H1 (cell line): Measurements from ENCODE around the gene ZBTB18. TPM values are rescaled to one million over a fixed set of nuclear protein-coding genes. Genes with fewer than 3 reads are reported as not detected.

Experiments
- CTCF ChIA-PET: fragments of 300-600 bp; sonication (Branson Sonifier 250); formaldehyde crosslinking; loops from one replicate; lab custom pipeline; 2021; ENCODE audit not compliant: partially characterized antibody; lab: Charles Lee
- POLR2A ChIA-PET: fragments of 300-600 bp; sonication (Branson Sonifier 250); formaldehyde crosslinking; loops from one replicate; lab custom pipeline; 2021; ENCODE audit warnings: inconsistent platforms; ENCODE audit not compliant: partially characterized antibody; lab: Charles Lee
- DNase-seq, 2 experiments: peaks; one replicate each; pipeline versions ENCODE4 v3.0.0 to v3.0.0-alpha.2; 2010 to 2022; ENCODE audit warnings: low spot score in 2 of 2, low read depth in 1 of 2, mixed read lengths in 1 of 2
- FAIRE-seq: peaks from 2 replicates; lab custom pipeline; 2011; peaks lifted over from hg19 to GRCh38; lab: Jason Lieb, UNC
- H2AFZ ChIP-seq: 2 replicates; pipeline ENCODE4 v1.8.1; 2012; ENCODE audit warnings: low read length, inconsistent platforms
- H2AK5ac ChIP-seq: 2 replicates; pipeline ENCODE4 v1.6.1; 2013; ENCODE audit warnings: low read depth, low read length
- H2BK120ac ChIP-seq: replicated peaks from 2 replicates; pipeline ENCODE3; 2013; ENCODE audit warnings: low read depth, low read length, inconsistent platforms
- H2BK12ac ChIP-seq: 2 replicates; pipeline ENCODE4 v1.6.1; 2013; ENCODE audit warnings: low read depth, low read length
- H2BK15ac ChIP-seq: 2 replicates; pipeline ENCODE4 v1.6.1; 2013; ENCODE audit warnings: low read length
- H2BK20ac ChIP-seq: 2 replicates; pipeline ENCODE4 v1.6.1; 2013; ENCODE audit warnings: low read length
- H2BK5ac ChIP-seq: 2 replicates; pipeline ENCODE4 v1.6.1; 2013; ENCODE audit warnings: low read depth, low read length
- H3K14ac ChIP-seq: 2 replicates; pipeline ENCODE4 v1.6.1; 2013; ENCODE audit warnings: inconsistent platforms; ENCODE audit not compliant: insufficient read length
- H3K18ac ChIP-seq: 2 replicates; pipeline ENCODE4 v1.6.1; 2013; ENCODE audit warnings: low read length; ENCODE audit errors: extremely low read depth
- H3K23ac ChIP-seq: 2 replicates; pipeline ENCODE4 v1.6.1; 2013; ENCODE audit warnings: inconsistent platforms; ENCODE audit not compliant: insufficient read length
- H3K23me2 ChIP-seq: 2 replicates; pipeline ENCODE4 v1.6.1; 2013; ENCODE audit warnings: low read depth, low read length
- H3K27ac ChIP-seq: 2 replicates; pipeline ENCODE4 v1.6.1; 2011; ENCODE audit warnings: low read depth, low read length, inconsistent platforms
- H3K27me3 ChIP-seq, 4 experiments: replicated peaks in 1 of 4; 1 replicate in 1 of 4; 2 replicates in 3 of 4; pipeline versions ENCODE4 v1.6.1 to v1.8.1; 2011 to 2013; ENCODE audit warnings: low read length in 3 of 4, mild to moderate bottlenecking in 3 of 4, inconsistent platforms in 2 of 4, mixed read lengths in 2 of 4, moderate library complexity in 1 of 4; ENCODE audit not compliant: control insufficient read depth in 3 of 4, insufficient read depth in 3 of 4; ENCODE audit errors: extremely low read depth in 1 of 4
- H3K36me3 ChIP-seq, 4 experiments: 2 replicates each; pipeline versions ENCODE4 v1.6.1 to v1.8.1; 2011 to 2013; ENCODE audit warnings: mild to moderate bottlenecking in 4 of 4, low read length in 3 of 4, moderate library complexity in 2 of 4, control low read depth in 1 of 4, inconsistent platforms in 1 of 4; ENCODE audit not compliant: insufficient read depth in 4 of 4, control insufficient read depth in 2 of 4
- H3K4ac ChIP-seq: replicated peaks from 2 replicates; pipeline ENCODE3; 2013; ENCODE audit warnings: low read length, low read depth, mixed read lengths, inconsistent platforms; ENCODE audit not compliant: insufficient read length
- H3K4me1 ChIP-seq, 4 experiments: replicated peaks in 1 of 4; 1 replicate in 1 of 4; 2 replicates in 3 of 4; pipeline versions ENCODE4 v1.6.1 to v1.8.1; 2011 to 2013; ENCODE audit warnings: low read length in 3 of 4, inconsistent platforms in 2 of 4, mixed read lengths in 1 of 4; ENCODE audit not compliant: insufficient read depth in 4 of 4, control insufficient read depth in 3 of 4
- H3K4me2 ChIP-seq, 2 experiments: 2 replicates each; pipeline versions ENCODE4 v1.6.1 to v1.8.1; 2011 to 2013; ENCODE audit warnings: low read depth in 2 of 2, low read length in 2 of 2, control low read depth in 1 of 2, inconsistent platforms in 1 of 2, mild to moderate bottlenecking in 1 of 2; ENCODE audit not compliant: insufficient read depth in 1 of 2
- H3K4me3 ChIP-seq, 4 experiments: fragments of 200-600, 300-600 bp in 1 of 4; sonication (generic), shearing (Covaris generic), sonication (Bioruptor Twin) in 1 of 4; 2 replicates each; pipeline versions ENCODE4 v1.5.1 to v1.8.1; 2011 to 2016; ENCODE audit warnings: low read length in 4 of 4, low read depth in 3 of 4, control low read depth in 2 of 4, inconsistent platforms in 2 of 4, mild to moderate bottlenecking in 2 of 4, mixed read lengths in 1 of 4, moderate library complexity in 1 of 4; ENCODE audit not compliant: insufficient read depth in 2 of 4; ENCODE audit errors: extremely low read depth in 1 of 4
- H3K56ac ChIP-seq: replicated peaks from 2 replicates; pipeline ENCODE3; 2013; ENCODE audit warnings: low read depth, mild to moderate bottlenecking, mixed read lengths, low read length, inconsistent platforms; ENCODE audit not compliant: insufficient read length
- H3K79me1 ChIP-seq: 2 replicates; pipeline ENCODE4 v1.6.1; 2013; ENCODE audit warnings: low read depth, low read length, control low read depth
- H3K79me2 ChIP-seq, 2 experiments: 2 replicates each; pipeline versions ENCODE4 v1.6.1 to v1.8.1; 2012 to 2013; ENCODE audit warnings: low read length in 2 of 2, mild to moderate bottlenecking in 2 of 2, inconsistent platforms in 1 of 2; ENCODE audit not compliant: insufficient read depth in 2 of 2, control insufficient read depth in 1 of 2
- H3K9ac ChIP-seq, 4 experiments: replicated peaks in 1 of 4; 1 replicate in 1 of 4; 2 replicates in 3 of 4; pipeline versions ENCODE4 v1.6.1 to v1.8.1; 2011 to 2013; ENCODE audit warnings: low read depth in 3 of 4, low read length in 3 of 4, control low read depth in 2 of 4, mild to moderate bottlenecking in 2 of 4, moderate library complexity in 2 of 4, inconsistent platforms in 1 of 4; ENCODE audit errors: extremely low read depth in 1 of 4
- H3K9me3 ChIP-seq, 2 experiments: 2 replicates each; pipeline versions ENCODE4 v1.6.1 to v1.8.1; 2012 to 2013; ENCODE audit warnings: mild to moderate bottlenecking in 2 of 2, moderate library complexity in 2 of 2, control low read depth in 1 of 2, inconsistent platforms in 1 of 2, low read depth in 1 of 2, low read length in 1 of 2, mixed read lengths in 1 of 2; ENCODE audit not compliant: insufficient read depth in 2 of 2
- H4K20me1 ChIP-seq, 2 experiments: replicated peaks in 1 of 2; 2 replicates each; pipeline versions ENCODE3 to v1.8.1; 2011 to 2013; ENCODE audit warnings: inconsistent platforms in 2 of 2, low read length in 2 of 2, mild to moderate bottlenecking in 1 of 2; ENCODE audit not compliant: insufficient read depth in 2 of 2, control insufficient read depth in 1 of 2
- H4K5ac ChIP-seq: 2 replicates; pipeline ENCODE4 v1.6.1; 2013; ENCODE audit warnings: low read length, low read depth, mixed read lengths, inconsistent platforms; ENCODE audit not compliant: insufficient read length
- H4K8ac ChIP-seq: 2 replicates; pipeline ENCODE4 v1.8.0; 2013; ENCODE audit warnings: mild to moderate bottlenecking, moderate library complexity, low read length, inconsistent platforms; ENCODE audit not compliant: insufficient read depth; ENCODE audit errors: extremely low read depth
- H4K91ac ChIP-seq: replicated peaks from 2 replicates; pipeline ENCODE3; 2013; ENCODE audit warnings: low read length, mixed read lengths, inconsistent platforms; ENCODE audit not compliant: insufficient read length
- BCL11A ChIP-seq, 2 experiments: IDR thresholded peaks; one replicate each; pipeline ENCODE4 v1.6.1; 2011; ENCODE audit warnings: low read depth in 2 of 2, low read length in 2 of 2, mild to moderate bottlenecking in 2 of 2
- CBX5 ChIP-seq: fragments of 300-800, 300-1000 bp; sonication (generic); IDR thresholded peaks from 2 replicates; pipeline ENCODE4 v1.7.1; 2016; ENCODE audit warnings: antibody characterized with exemption, low read length, low read depth
- CHD1 ChIP-seq: IDR thresholded peaks from 2 replicates; pipeline ENCODE4 v1.6.1; 2012; ENCODE audit warnings: low read depth, low read length, improper control_type of control experiment
- FOSL1 ChIP-seq: IDR thresholded peaks from 2 replicates; pipeline ENCODE4 v1.6.1; 2011; ENCODE audit warnings: mild to moderate bottlenecking, low read depth, low read length, moderate library complexity; ENCODE audit not compliant: insufficient read depth
- GABPA ChIP-seq: IDR thresholded peaks from 2 replicates; pipeline ENCODE4 v1.6.1; 2011; ENCODE audit warnings: mild to moderate bottlenecking, low read length, moderate library complexity, borderline replicate concordance; ENCODE audit not compliant: insufficient read depth
- HDAC6 ChIP-seq: IDR thresholded peaks from one replicate; pipeline ENCODE4 v1.7.1; 2012; ENCODE audit warnings: low read depth, mild to moderate bottlenecking, inconsistent platforms, low read length, moderate library complexity
- POLR2A ChIP-seq, 2 experiments: IDR thresholded peaks; 1 replicate in 1 of 2; 2 replicates in 1 of 2; pipeline ENCODE4 v1.6.1; 2011; ENCODE audit warnings: low read depth in 2 of 2, low read length in 2 of 2, mild to moderate bottlenecking in 2 of 2; ENCODE audit errors: control extremely low read depth in 1 of 2
- RNF2 ChIP-seq: fragments of 200-900, 300-1000 bp; sonication (generic); IDR thresholded peaks from 2 replicates; pipeline ENCODE4 v1.7.1; 2016; ENCODE audit warnings: borderline replicate concordance, low read depth, mild to moderate bottlenecking, antibody characterized with exemption, low read length; ENCODE audit not compliant: poor library complexity, severe bottlenecking; ENCODE audit errors: missing control alignments
- RXRA ChIP-seq: IDR thresholded peaks from 2 replicates; pipeline ENCODE4 v1.6.1; 2011; ENCODE audit warnings: low read depth, mild to moderate bottlenecking, low read length, moderate library complexity; ENCODE audit not compliant: insufficient read depth
- SIX5 ChIP-seq: IDR thresholded peaks from 2 replicates; pipeline ENCODE4 v1.6.1; 2011; ENCODE audit warnings: mild to moderate bottlenecking, low read depth, low read length
- SP2 ChIP-seq: IDR thresholded peaks from 2 replicates; pipeline ENCODE4 v1.6.1; 2012; ENCODE audit warnings: mild to moderate bottlenecking, low read length, inconsistent platforms
- TBP ChIP-seq: IDR thresholded peaks from 2 replicates; pipeline ENCODE4 v1.6.1; 2011; ENCODE audit warnings: low read depth, low read length, improper control_type of control experiment
- TCF12 ChIP-seq: IDR thresholded peaks from 2 replicates; pipeline ENCODE4 v1.6.1; 2011; ENCODE audit warnings: low read depth, mild to moderate bottlenecking, low read length
- YY1 ChIP-seq: IDR thresholded peaks from 2 replicates; pipeline ENCODE4 v1.6.1; 2011; ENCODE audit warnings: low read depth, mild to moderate bottlenecking, low read length
- WGBS, 2 experiments: shearing (Covaris generic) in 1 of 2; methylation state at CpG; one replicate each; pipeline versions ENCODE4 v1.1.6 to v1.1.7; 2013 to 2015; ENCODE audit warnings: low lambda C conversion rate in 2 of 2, mixed read lengths in 2 of 2, inconsistent platforms in 1 of 2, low coverage in 1 of 2, missing lambda C conversion rate in 1 of 2; ENCODE audit not compliant: insufficient replicate concordance in 2 of 2, insufficient coverage in 1 of 2, insufficient read length in 1 of 2; ENCODE audit errors: extremely low coverage in 1 of 2, missing lambda C conversion rate in 1 of 2; 5-methylcytosine and 5-hydroxymethylcytosine counted together
- polyA plus RNA-seq, 7 experiments: library from polyadenylated mRNA; depleted of rRNA in 3 of 7; stranded (reverse) in 5 of 7; unstranded in 2 of 7; fragments of >200 nt in 5 of 7; fragments of 200-250 nt in 2 of 7; gene quantifications; 1 replicate in 5 of 7; 2 replicates in 1 of 7; 4 replicates in 1 of 7; pipeline versions ENCODE4 v1.2.1 to v1.2.3, GENCODE V29; 2011 to 2013; ENCODE audit warnings: missing spikeins in 2 of 7, mixed read lengths in 2 of 7
- total RNA-seq: library from RNA; stranded (reverse); fragmentation: NEBNext Ultra II Directional; extraction: Animal tissue kit (Norgen Biotek cat#: 25700); gene quantifications from 2 replicates; pipeline ENCODE4 v1.2.1, GENCODE V29; 2021

The ZBTB18 gene
- total and polyA plus RNA-seq, 2 of the 8 experiments (the other 6 are each of a cell fraction or from before 2014, with no cell fraction given), result 8.5 to 14.4 TPM

DNA sequence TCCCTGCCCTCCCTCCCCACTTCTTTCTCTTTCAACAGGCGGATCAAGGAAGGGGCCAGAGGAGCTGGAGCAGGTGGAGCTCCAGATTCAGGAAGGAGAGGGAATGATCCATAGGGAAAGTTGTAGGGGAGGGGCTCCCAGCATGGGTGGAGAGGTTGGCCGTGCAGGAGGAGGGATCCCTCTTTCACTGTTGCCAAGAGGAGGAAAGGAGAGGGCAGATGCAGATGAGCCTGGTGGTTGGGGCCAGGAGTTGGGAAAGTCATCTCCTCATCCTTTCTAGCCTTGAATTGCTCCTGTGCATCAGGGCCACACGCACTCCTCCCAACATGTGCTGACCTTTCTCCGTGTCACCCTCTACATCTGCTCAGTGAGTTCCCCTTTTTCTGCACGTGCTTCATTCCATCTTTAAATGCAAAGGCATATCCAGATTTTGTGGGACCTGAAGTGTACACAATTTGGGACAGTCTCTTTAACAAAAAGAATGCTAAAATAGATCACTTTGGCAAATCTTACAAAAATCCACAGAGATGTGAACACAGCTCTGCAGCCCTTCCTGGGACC is 32.4 kb downstream of the ZBTB18 start:
- H2BK12ac ChIP-seq, result no peak overlapping the region
- no peak overlapping the region for H2BK15ac ChIP-seq
- H2AFZ ChIP-seq, result no peak overlapping the region
- no peaks in the 10 kb centered on the region; the same call in 1 of the 2 replicates for H3K23me2 ChIP-seq
- no peak overlapping the region for H3K4ac ChIP-seq
- no peak overlapping the region for H2BK5ac ChIP-seq
- H4K8ac ChIP-seq, result no peak overlapping the region
- H3K23ac ChIP-seq, result no peak overlapping the region
- H3K79me1 ChIP-seq, result no peaks in the 10 kb centered on the region
- ChIA-PET POLR2A (no interaction called here), CTCF (interaction anchor here (0.8 kb wide), 1 partner anchor 100 kb away, joined by 3 read pairs; no protein-coding TSS in a partner anchor)
- H4K20me1 ChIP-seq, result no peaks in the 10 kb centered on the region
- no peaks in the 10 kb centered on the region for H3K79me2 ChIP-seq
- H4K5ac ChIP-seq, result no peak overlapping the region
- no peak overlapping the region for H3K4me3 ChIP-seq
- no peak overlapping the region for H2BK20ac ChIP-seq
- H3K18ac ChIP-seq, result no peak overlapping the region
- no peak for FAIRE-seq
- WGBS, 2 experiments, result 78% methylated on average over 4 of the region's 5 CpGs; no CpG with 5 or more reads in 1 of the 2 experiments
- no peak overlapping the region for H2AK5ac ChIP-seq
- no peaks in the 10 kb centered on the region; a peak in 1 of 4 replicates for H3K9me3 ChIP-seq
- no peak overlapping the region for H4K91ac ChIP-seq
- no peak overlapping the region for H3K14ac ChIP-seq
- H3K36me3 ChIP-seq, result no peaks in the 10 kb centered on the region
- no peak overlapping the region for H3K56ac ChIP-seq
- no peaks in the 10 kb centered on the region for H3K4me1 ChIP-seq
- no peak overlapping the region for H3K4me2 ChIP-seq
- DNase-seq, result no peak
- H3K27me3 ChIP-seq, result no peaks in the 10 kb centered on the region
- H3K9ac ChIP-seq, result no peak overlapping the region
- H3K27ac ChIP-seq, result no peak overlapping the region
- H2BK120ac ChIP-seq, result no peak overlapping the region
- TF ChIP-seq POLR2A (IDR thresholded peaks at IDR 0.05; ENCODE audit: control extremely low read depth in 1 of 2, low read depth in 2 of 2, low read length in 2 of 2) (no peak), GABPA (no peak), BCL11A (IDR thresholded peaks at IDR 0.05; ENCODE audit: low read depth in 2 of 2, low read length in 2 of 2) (no peak), CBX5 (no peak), RNF2 (no peak), CHD1 (no peak), TCF12 (no peak), YY1 (no peak), FOSL1 (no peak), TBP (no peak), HDAC6 (no peak), RXRA (no peak), SP2 (no peak), SIX5 (no peak)
